WTC11 (cell line): Measurements from ENCODE around the gene DISP2. TPM values are rescaled to one million over a fixed set of nuclear protein-coding genes. Genes with fewer than 3 reads are reported as not detected.

Experiments used
- ATAC-seq: fragments of 200-7000 bp; cut with Tn5 transposase; 2 replicates; pipeline ENCODE4 v1.10.0; 2021; ENCODE audit warnings: mild to moderate bottlenecking, moderate library complexity
- CTCF ChIA-PET: fragments of 300-600 bp; sonication (Branson Sonifier 250); formaldehyde crosslinking; loops from one replicate; lab custom pipeline; 2021; ENCODE audit warnings: antibody characterized with exemption; lab: Charles Lee
- POLR2A ChIA-PET: fragments of 350-600 bp; sonication (Branson Sonifier 250); formaldehyde crosslinking; loops from one replicate; lab custom pipeline; 2021; ENCODE audit warnings: antibody characterized with exemption; lab: Charles Lee
- DNase-seq: peaks from one replicate; pipeline ENCODE4 v3.0.0; 2021; ENCODE audit warnings: low spot score
- H3K27ac Mint-ChIP-seq: 2 replicates; pipeline ENCODE4 v1.8.0; 2021; ENCODE audit warnings: mixed read lengths
- H3K27me3 Mint-ChIP-seq: 2 replicates; pipeline ENCODE4 v1.8.0; 2021; ENCODE audit warnings: low read depth, mild to moderate bottlenecking, moderate library complexity, mixed read lengths
- H3K36me3 Mint-ChIP-seq: 2 replicates; pipeline ENCODE4 v1.8.0; 2021; ENCODE audit warnings: mixed read lengths
- H3K4me1 Mint-ChIP-seq: 2 replicates; pipeline ENCODE4 v1.8.0; 2022; ENCODE audit warnings: mixed read lengths
- H3K4me3 Mint-ChIP-seq: 2 replicates; pipeline ENCODE4 v1.8.0; 2021; ENCODE audit warnings: mild to moderate bottlenecking, moderate library complexity, mixed read lengths
- H3K9me3 Mint-ChIP-seq: 2 replicates; pipeline ENCODE4 v1.8.0; 2021; ENCODE audit warnings: mixed read lengths
- AR ChIP-seq: fragments of 250-450 bp; sonication (Bioruptor Pico); IDR thresholded peaks from 2 replicates; pipeline ENCODE4 v1.9.0; 2021; ENCODE audit warnings: mild to moderate bottlenecking
- ELF4 ChIP-seq: sonication (generic); formaldehyde crosslinking; IDR thresholded peaks from 2 replicates; pipeline ENCODE4 v1.8.1; 2022; ENCODE audit warnings: low read depth, mild to moderate bottlenecking, moderate library complexity, missing genetic modification reagents
- EMX1 ChIP-seq: fragments of 250-450 bp; sonication (Bioruptor Pico); IDR thresholded peaks from 2 replicates; pipeline ENCODE4 v1.8.0; 2021; ENCODE audit warnings: mild to moderate bottlenecking
- ERG ChIP-seq: fragments of 250-450 bp; sonication (Bioruptor Pico); IDR thresholded peaks from 2 replicates; pipeline ENCODE4 v1.8.0; 2021; ENCODE audit warnings: mild to moderate bottlenecking
- ETV6 ChIP-seq: sonication (generic); formaldehyde crosslinking; IDR thresholded peaks from 2 replicates; pipeline ENCODE4 v1.8.1; 2022; ENCODE audit warnings: mild to moderate bottlenecking, missing genetic modification reagents
- FOXP4 ChIP-seq: sonication (generic); formaldehyde crosslinking; IDR thresholded peaks from 2 replicates; pipeline ENCODE4 v1.8.0; 2022; ENCODE audit warnings: mild to moderate bottlenecking, missing genetic modification reagents
- GABPB1 ChIP-seq: sonication (generic); formaldehyde crosslinking; IDR thresholded peaks from 2 replicates; pipeline ENCODE4 v1.8.1; 2023; ENCODE audit warnings: mild to moderate bottlenecking, missing genetic modification reagents
- IRF2 ChIP-seq: sonication (generic); formaldehyde crosslinking; IDR thresholded peaks from 2 replicates; pipeline ENCODE4 v1.8.0; 2022; ENCODE audit warnings: low read depth, missing genetic modification reagents, borderline replicate concordance
- KAT7 ChIP-seq: sonication (generic); formaldehyde crosslinking; IDR thresholded peaks from 2 replicates; pipeline ENCODE4 v1.8.1; 2023; ENCODE audit warnings: missing genetic modification reagents, mild to moderate bottlenecking, borderline replicate concordance
- MXD4 ChIP-seq: fragments of 250-450 bp; sonication (Bioruptor Pico); IDR thresholded peaks from 2 replicates; pipeline ENCODE4 v1.8.0; 2021; ENCODE audit warnings: mild to moderate bottlenecking, moderate library complexity, borderline replicate concordance
- NR1H2 ChIP-seq: sonication (generic); formaldehyde crosslinking; IDR thresholded peaks from 2 replicates; pipeline ENCODE4 v1.9.0; 2021; ENCODE audit warnings: mild to moderate bottlenecking, moderate library complexity, missing genetic modification reagents
- NR3C1 ChIP-seq: sonication (generic); formaldehyde crosslinking; conservative IDR thresholded peaks from 2 replicates; pipeline ENCODE4 v1.8.1; 2023; ENCODE audit warnings: low read depth, mild to moderate bottlenecking, missing genetic modification reagents
- OVOL2 ChIP-seq: fragments of 250-450 bp; sonication (Bioruptor Pico); IDR thresholded peaks from 2 replicates; pipeline ENCODE4 v1.9.0; 2021; ENCODE audit warnings: mild to moderate bottlenecking, borderline replicate concordance
- RORB ChIP-seq: fragments of 250-450 bp; sonication (Bioruptor Pico); IDR thresholded peaks from 2 replicates; pipeline ENCODE4 v1.9.0; 2021; ENCODE audit warnings: mild to moderate bottlenecking
- SOX15 ChIP-seq: fragments of 250-450 bp; sonication (Bioruptor Pico); IDR thresholded peaks from 2 replicates; pipeline ENCODE4 v1.9.0; 2021; ENCODE audit warnings: mild to moderate bottlenecking
- ZBTB21 ChIP-seq: sonication (generic); formaldehyde crosslinking; IDR thresholded peaks from 2 replicates; pipeline ENCODE4 v1.8.1; 2023; ENCODE audit warnings: mild to moderate bottlenecking, missing genetic modification reagents, borderline replicate concordance
- ZNF263 ChIP-seq: sonication (generic); formaldehyde crosslinking; IDR thresholded peaks from 2 replicates; pipeline ENCODE4 v1.8.1; 2022; ENCODE audit warnings: low read depth, mild to moderate bottlenecking, moderate library complexity, missing genetic modification reagents
- ZNF317 ChIP-seq: sonication (generic); formaldehyde crosslinking; IDR thresholded peaks from 2 replicates; pipeline ENCODE4 v1.8.1; 2023; ENCODE audit warnings: low read depth, mild to moderate bottlenecking, moderate library complexity, missing genetic modification reagents, borderline replicate concordance
- ZNF396 ChIP-seq: fragments of 250-450 bp; sonication (Bioruptor Pico); IDR thresholded peaks from 2 replicates; pipeline ENCODE4 v1.8.0; 2021; ENCODE audit warnings: mild to moderate bottlenecking, moderate library complexity, borderline replicate concordance
- ZNF512 ChIP-seq: sonication (generic); formaldehyde crosslinking; IDR thresholded peaks from 2 replicates; pipeline ENCODE4 v1.8.1; 2022; ENCODE audit warnings: missing genetic modification reagents, borderline replicate concordance
- ZNF671 ChIP-seq: fragments of 250-450 bp; sonication (Bioruptor Pico); IDR thresholded peaks from 2 replicates; pipeline ENCODE4 v1.8.0; 2021; ENCODE audit warnings: mild to moderate bottlenecking
- total RNA-seq: library from RNA; stranded (reverse); gene quantifications from 3 replicates; pipeline ENCODE4 v1.2.3, GENCODE V29; 2021
- TF ChIP-seq, protein P1 (sequence below): sonication (generic); formaldehyde crosslinking; IDR thresholded peaks from 2 replicates; pipeline ENCODE4 v1.8.1; 2023; ENCODE audit warnings: mild to moderate bottlenecking, missing genetic modification reagents
- TF ChIP-seq, protein P2 (sequence below): fragments of 250-450 bp; sonication (Bioruptor Pico); conservative IDR thresholded peaks from 2 replicates; pipeline ENCODE4 v1.9.0; 2021; ENCODE audit warnings: mild to moderate bottlenecking

Gene DISP2
- total RNA-seq, 1 experiment from 2014 or later, result 3.5 TPM

GRCh38 chr15:40310993-40311392 lies 47.0 kb upstream of the DISP2 start:
- Mint-ChIP-seq H3K27me3 (peaks cover 19% of the 10 kb centered on the region), H3K27ac (no peak overlapping the region), H3K4me1 (peaks cover 35% of the 10 kb centered on the region), H3K9me3 (no peaks in the 10 kb centered on the region), H3K4me3 (no peak overlapping the region), H3K36me3 (no peaks in the 10 kb centered on the region)
- no peak for TF ChIP-seq AR
- TF ChIP-seq ZNF396 (CRISPR knock-in tag), result no peak
- TF ChIP-seq, protein P1, sequence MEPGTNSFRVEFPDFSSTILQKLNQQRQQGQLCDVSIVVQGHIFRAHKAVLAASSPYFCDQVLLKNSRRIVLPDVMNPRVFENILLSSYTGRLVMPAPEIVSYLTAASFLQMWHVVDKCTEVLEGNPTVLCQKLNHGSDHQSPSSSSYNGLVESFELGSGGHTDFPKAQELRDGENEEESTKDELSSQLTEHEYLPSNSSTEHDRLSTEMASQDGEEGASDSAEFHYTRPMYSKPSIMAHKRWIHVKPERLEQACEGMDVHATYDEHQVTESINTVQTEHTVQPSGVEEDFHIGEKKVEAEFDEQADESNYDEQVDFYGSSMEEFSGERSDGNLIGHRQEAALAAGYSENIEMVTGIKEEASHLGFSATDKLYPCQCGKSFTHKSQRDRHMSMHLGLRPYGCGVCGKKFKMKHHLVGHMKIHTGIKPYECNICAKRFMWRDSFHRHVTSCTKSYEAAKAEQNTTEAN (CRISPR knock-in tag), result no peak
- TF ChIP-seq MXD4 (CRISPR knock-in tag), result no peak
- TF ChIP-seq ELF4, result no peak
- no peak for TF ChIP-seq RORB (CRISPR knock-in tag)
- no peak for TF ChIP-seq IRF2 (CRISPR knock-in tag)
- TF ChIP-seq EMX1, result no peak
- TF ChIP-seq, protein P2, sequence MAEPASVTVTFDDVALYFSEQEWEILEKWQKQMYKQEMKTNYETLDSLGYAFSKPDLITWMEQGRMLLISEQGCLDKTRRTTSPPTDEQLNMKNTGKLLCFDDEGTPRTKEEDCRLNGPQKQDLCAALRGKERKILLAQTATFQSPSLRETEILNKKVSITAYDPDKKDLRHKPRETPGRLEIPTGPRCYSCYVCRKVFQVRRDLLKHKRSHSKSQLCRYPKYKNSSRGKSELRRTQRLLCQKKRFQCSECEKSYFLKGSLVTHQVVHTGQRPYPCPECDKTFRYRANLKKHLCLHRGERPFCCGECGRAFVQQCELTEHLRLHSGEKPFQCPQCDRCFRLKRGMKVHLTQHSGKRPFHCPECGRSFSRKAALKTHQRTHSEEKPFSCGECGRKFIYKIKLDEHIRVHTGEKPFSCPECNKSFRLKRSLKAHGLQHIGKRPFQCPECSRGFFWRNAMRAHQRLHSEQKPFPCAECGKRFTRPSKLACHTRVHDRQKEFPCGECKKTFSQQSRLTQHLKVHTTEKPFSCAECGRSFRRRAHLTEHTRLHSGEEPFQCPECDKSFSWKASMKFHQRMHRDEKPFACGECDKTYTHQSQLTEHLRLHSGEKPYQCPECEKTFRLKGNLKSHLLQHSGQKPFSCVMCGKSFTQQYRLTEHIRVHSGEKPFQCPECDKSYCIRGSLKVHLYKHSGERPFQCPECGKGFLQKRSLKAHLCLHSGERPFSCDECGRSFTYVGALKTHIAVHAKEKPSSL (CRISPR knock-in tag), result no peak
- TF ChIP-seq ZNF263 (CRISPR knock-in tag), result no peak
- no peak for TF ChIP-seq SOX15
- no peak for TF ChIP-seq ETV6 (CRISPR knock-in tag)
- ATAC-seq, result no peak
- CTCF ChIA-PET, result interaction anchor here (0.9 to 17.8 kb wide), 6 partner anchors 10 to 229 kb away, joined by 3 to 690 read pairs (median 68); partner anchors contain the start of genes ANKRD63 and INAFM2
- DNase-seq, result no peak
- POLR2A ChIA-PET, result no interaction called here

- DNase-seq (no peak), ATAC-seq (no peak)
- Mint-ChIP-seq H3K4me1 (peaks cover 21% of the 10 kb centered on the region), H3K9me3 (no peaks in the 10 kb centered on the region), H3K27ac (no peak overlapping the region), H3K4me3 (no peak overlapping the region), H3K27me3 (peaks cover 19% of the 10 kb centered on the region), H3K36me3 (no peaks in the 10 kb centered on the region)
- ChIA-PET CTCF (interaction anchor here (1.7 to 17.8 kb wide), 4 partner anchors 9 to 38 kb away, joined by 9 to 690 read pairs (median 222); partner anchors contain the start of genes ANKRD63 and INAFM2), POLR2A (no interaction called here)
- TF ChIP-seq ZNF263 (CRISPR knock-in tag), result no peak
- TF ChIP-seq GABPB1 (CRISPR knock-in tag), result no peak
- TF ChIP-seq ZNF671 (CRISPR knock-in tag), result no peak
- TF ChIP-seq ZNF396 (CRISPR knock-in tag), result no peak
- no peak for TF ChIP-seq ZNF512 (CRISPR knock-in tag)
- TF ChIP-seq NR1H2 (CRISPR knock-in tag), result no peak
- TF ChIP-seq ERG (CRISPR knock-in tag), result no peak
- no peak for TF ChIP-seq OVOL2 (CRISPR knock-in tag)
- TF ChIP-seq ZBTB21, result no peak
- TF ChIP-seq FOXP4 (CRISPR knock-in tag), result no peak
- TF ChIP-seq NR3C1 (CRISPR knock-in tag), result no peak
- no peak for TF ChIP-seq ZNF317 (CRISPR knock-in tag)
- no peak for TF ChIP-seq KAT7 (CRISPR knock-in tag)
Measured at GRCh38 chr15:40312370-40313158, 45.5 kb upstream of the DISP2 start.
